Effector memory CD8-positive, alpha-beta T cell (primary cell): ENCODE data around the gene MEX3D.
A peak's percentile ranks its signal among the peaks of the same experiment; 100 is the strongest.

Source experiments
- ATAC-seq: fragments of 150-1000 bp; cut with Tn5 transposase; replicated peaks from 2 replicates; pipeline ENCODE4 v1.10.0; 2021; ENCODE audit warnings: mild to moderate bottlenecking, moderate library complexity
- DNase-seq, 3 experiments: peaks; one replicate each; pipeline ENCODE4 v3.0.0; 2021
- H3K27ac Mint-ChIP-seq, 2 donors: one replicate each; pipeline ENCODE4 v1.8.0; 2022; ENCODE audit warnings: mild to moderate bottlenecking in 2 of 2, mixed read lengths in 2 of 2, moderate library complexity in 2 of 2
- H3K27me3 Mint-ChIP-seq, 2 donors: one replicate each; pipeline ENCODE4 v1.8.0; 2022; ENCODE audit warnings: mixed read lengths in 2 of 2
- H3K36me3 Mint-ChIP-seq: one replicate; pipeline ENCODE4 v1.8.0; 2022; ENCODE audit warnings: mild to moderate bottlenecking, moderate library complexity, mixed read lengths; ENCODE audit not compliant: insufficient read depth
- H3K4me1 Mint-ChIP-seq, 2 donors: one replicate each; pipeline ENCODE4 v1.8.0; 2022; ENCODE audit warnings: low read depth in 2 of 2, mixed read lengths in 2 of 2
- H3K4me3 Mint-ChIP-seq, 2 donors: one replicate each; pipeline ENCODE4 v1.8.0; 2022; ENCODE audit warnings: mild to moderate bottlenecking in 2 of 2, mixed read lengths in 2 of 2, moderate library complexity in 2 of 2
- H3K9me3 Mint-ChIP-seq, 2 donors: one replicate each; pipeline ENCODE4 v1.8.0; 2022; ENCODE audit warnings: mixed read lengths in 2 of 2

MEX3D gene

GRCh38 chr19:1590641-1591397 lies 22.7 kb upstream of the MEX3D start:
- H3K36me3 Mint-ChIP-seq, result peaks cover 16% of the 10 kb centered on the region
- peak overlapping the region; percentile 89 to 91 for H3K4me3 Mint-ChIP-seq
- DNase-seq, result no peak
- peak overlapping the region; percentile 65 to 92 for H3K27ac Mint-ChIP-seq
- H3K27me3 Mint-ChIP-seq, result no peaks in the 10 kb centered on the region
- H3K9me3 Mint-ChIP-seq, result no peaks in the 10 kb centered on the region
- no peak for ATAC-seq
- peaks cover 9 to 17% of the 10 kb centered on the region in 2 donors for H3K4me1 Mint-ChIP-seq

DNA sequence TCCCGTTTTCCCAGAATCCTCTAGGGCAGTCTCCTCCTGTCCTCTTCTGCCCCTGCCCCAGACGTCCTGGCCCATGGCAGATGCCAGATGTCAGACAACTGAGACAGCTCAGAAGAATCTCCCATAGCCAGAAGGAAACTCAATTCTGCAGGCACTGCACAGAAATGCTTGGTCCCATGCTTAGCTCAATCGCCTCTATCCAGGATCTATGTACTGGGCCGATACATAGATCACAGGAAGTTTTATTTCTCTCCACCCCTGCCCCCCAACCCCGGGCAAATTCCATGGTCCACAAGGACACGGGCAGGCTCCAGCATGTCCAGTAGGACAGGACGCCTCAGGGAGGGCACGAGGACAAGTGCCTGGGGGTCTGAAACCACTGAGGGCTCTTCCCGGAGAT lies 19.7 kb upstream of the MEX3D start:
- H3K27ac Mint-ChIP-seq, result no peak overlapping the region
- ATAC-seq, result no peak
- peaks cover 14% of the 10 kb centered on the region for H3K36me3 Mint-ChIP-seq

DNA sequence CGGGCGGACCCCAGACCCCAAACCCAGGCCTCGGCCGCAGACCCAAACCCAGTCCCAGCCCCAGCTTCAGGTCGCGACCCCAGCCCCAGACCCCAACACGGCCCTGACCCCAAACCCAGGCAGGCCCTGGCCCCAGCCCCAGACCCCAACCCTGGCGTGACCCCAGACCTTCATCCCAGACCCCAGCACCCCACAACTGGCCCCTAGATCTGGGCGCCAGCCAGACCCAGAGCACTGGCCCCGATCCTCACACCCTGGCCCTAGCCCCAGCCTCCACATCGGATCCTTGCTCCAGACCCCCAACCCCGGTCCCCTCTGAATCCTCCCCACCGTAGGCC lies 17.1 kb upstream of the MEX3D start:
- Mint-ChIP-seq H3K27ac (peak overlapping the region; percentile 16 to 57), H3K27me3 (no peaks in the 10 kb centered on the region), H3K9me3 (no peaks in the 10 kb centered on the region), H3K36me3 (peaks cover 16% of the 10 kb centered on the region), H3K4me3 (no peak overlapping the region), H3K4me1 (peaks cover 0 to 9% of the 10 kb centered on the region in 2 donors)
- ATAC-seq (no peak), DNase-seq (no peak)

More for the DNA sequence above, 19.7 kb upstream of the MEX3D start:
- no peak for DNase-seq
- Mint-ChIP-seq H3K9me3 (no peaks in the 10 kb centered on the region), H3K4me3 (no peak overlapping the region), H3K4me1 (peaks cover 9 to 17% of the 10 kb centered on the region in 2 donors), H3K27me3 (no peaks in the 10 kb centered on the region)

GRCh38 chr19:1584500-1585242 lies 16.5 kb upstream of the MEX3D start:
- no peak overlapping the region for H3K27ac Mint-ChIP-seq
- H3K9me3 Mint-ChIP-seq, result no peaks in the 10 kb centered on the region
- H3K4me1 Mint-ChIP-seq, result peaks cover 0 to 8% of the 10 kb centered on the region in 2 donors
- no peak for ATAC-seq
- no peak for DNase-seq
- H3K36me3 Mint-ChIP-seq, result peaks cover 21% of the 10 kb centered on the region
- no peaks in the 10 kb centered on the region for H3K27me3 Mint-ChIP-seq
- no peak overlapping the region for H3K4me3 Mint-ChIP-seq

DNA sequence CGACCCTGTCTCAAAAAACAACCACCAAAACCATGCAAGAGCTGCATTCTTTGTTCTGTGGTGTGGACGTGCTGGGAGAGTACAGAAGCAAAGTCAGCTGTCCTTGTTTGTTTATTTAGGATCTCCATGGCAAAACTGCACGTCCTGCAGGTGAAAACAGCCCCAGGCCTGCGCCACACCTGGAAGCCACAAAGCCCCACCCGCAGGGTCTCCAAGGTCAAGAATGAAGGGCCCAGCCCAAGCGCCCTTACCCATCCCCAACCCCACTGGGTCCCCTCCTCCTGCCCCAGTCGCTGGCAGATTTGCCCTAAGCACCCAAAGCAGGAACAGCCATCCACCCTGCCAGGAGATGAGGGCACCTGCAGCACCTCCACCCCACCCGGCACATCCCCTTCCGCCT lies 14.1 kb upstream of the MEX3D start:
- Mint-ChIP-seq H3K4me1 (peaks cover 0 to 7% of the 10 kb centered on the region in 2 donors), H3K9me3 (no peaks in the 10 kb centered on the region), H3K36me3 (peaks cover 25% of the 10 kb centered on the region), H3K27ac (no peak overlapping the region), H3K4me3 (no peak overlapping the region), H3K27me3 (no peaks in the 10 kb centered on the region)
- no peak for ATAC-seq
- DNase-seq, result no peak

DNA sequence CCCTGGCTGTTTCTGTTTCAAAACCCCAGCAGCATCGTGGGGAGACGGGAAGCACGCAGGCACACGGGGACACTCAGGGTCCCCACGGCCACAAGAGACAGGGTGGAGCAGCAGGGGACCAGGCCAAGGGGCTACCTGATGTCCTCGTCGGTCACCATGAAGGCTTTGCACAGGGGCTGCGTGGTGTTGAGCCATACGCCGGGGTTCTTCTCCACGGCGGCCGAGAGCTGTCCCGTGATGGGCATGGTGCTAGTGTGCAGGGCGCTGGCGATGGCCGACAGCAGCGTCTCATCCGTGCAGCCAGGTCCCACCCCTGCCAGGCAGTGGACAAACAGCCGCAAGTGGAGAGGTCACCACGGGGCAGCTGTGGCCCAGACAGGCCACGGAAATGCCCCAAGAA lies 12.8 kb upstream of the MEX3D start:
- DNase-seq, result no peak
- Mint-ChIP-seq H3K9me3 (no peaks in the 10 kb centered on the region), H3K27ac (no peak overlapping the region), H3K4me3 (no peak overlapping the region), H3K36me3 (peaks cover 25% of the 10 kb centered on the region), H3K27me3 (no peaks in the 10 kb centered on the region), H3K4me1 (peaks cover 0 to 4% of the 10 kb centered on the region in 2 donors)
- no peak for ATAC-seq

GRCh38 chr19:1580382-1580781 lies 12.3 kb upstream of the MEX3D start:
- no peaks in the 10 kb centered on the region for H3K27me3 Mint-ChIP-seq
- ATAC-seq, result no peak
- H3K4me3 Mint-ChIP-seq, result no peak overlapping the region
- peaks cover 0 to 2% of the 10 kb centered on the region in 2 donors for H3K4me1 Mint-ChIP-seq
- peaks cover 25% of the 10 kb centered on the region for H3K36me3 Mint-ChIP-seq
- H3K27ac Mint-ChIP-seq, result no peak overlapping the region
- no peak for DNase-seq
- H3K9me3 Mint-ChIP-seq, result no peaks in the 10 kb centered on the region

- no peak for DNase-seq
- Mint-ChIP-seq H3K9me3 (no peaks in the 10 kb centered on the region), H3K36me3 (peaks cover 25% of the 10 kb centered on the region), H3K27me3 (no peaks in the 10 kb centered on the region), H3K4me1 (no peaks in the 10 kb centered on the region), H3K27ac (no peak overlapping the region), H3K4me3 (no peak overlapping the region)
- ATAC-seq, result no peak
These were observed 11.1 kb upstream of the MEX3D start for GRCh38 chr19:1579222-1579621.

GRCh38 chr19:1577929-1578618 lies 9.9 kb upstream of the MEX3D start:
- no peaks in the 10 kb centered on the region for H3K27me3 Mint-ChIP-seq
- no peak for DNase-seq
- no peak for ATAC-seq
- no peak overlapping the region for H3K27ac Mint-ChIP-seq
- peaks cover 22% of the 10 kb centered on the region for H3K36me3 Mint-ChIP-seq
- no peak overlapping the region for H3K4me3 Mint-ChIP-seq
- no peaks in the 10 kb centered on the region for H3K4me1 Mint-ChIP-seq
- no peaks in the 10 kb centered on the region for H3K9me3 Mint-ChIP-seq

DNA sequence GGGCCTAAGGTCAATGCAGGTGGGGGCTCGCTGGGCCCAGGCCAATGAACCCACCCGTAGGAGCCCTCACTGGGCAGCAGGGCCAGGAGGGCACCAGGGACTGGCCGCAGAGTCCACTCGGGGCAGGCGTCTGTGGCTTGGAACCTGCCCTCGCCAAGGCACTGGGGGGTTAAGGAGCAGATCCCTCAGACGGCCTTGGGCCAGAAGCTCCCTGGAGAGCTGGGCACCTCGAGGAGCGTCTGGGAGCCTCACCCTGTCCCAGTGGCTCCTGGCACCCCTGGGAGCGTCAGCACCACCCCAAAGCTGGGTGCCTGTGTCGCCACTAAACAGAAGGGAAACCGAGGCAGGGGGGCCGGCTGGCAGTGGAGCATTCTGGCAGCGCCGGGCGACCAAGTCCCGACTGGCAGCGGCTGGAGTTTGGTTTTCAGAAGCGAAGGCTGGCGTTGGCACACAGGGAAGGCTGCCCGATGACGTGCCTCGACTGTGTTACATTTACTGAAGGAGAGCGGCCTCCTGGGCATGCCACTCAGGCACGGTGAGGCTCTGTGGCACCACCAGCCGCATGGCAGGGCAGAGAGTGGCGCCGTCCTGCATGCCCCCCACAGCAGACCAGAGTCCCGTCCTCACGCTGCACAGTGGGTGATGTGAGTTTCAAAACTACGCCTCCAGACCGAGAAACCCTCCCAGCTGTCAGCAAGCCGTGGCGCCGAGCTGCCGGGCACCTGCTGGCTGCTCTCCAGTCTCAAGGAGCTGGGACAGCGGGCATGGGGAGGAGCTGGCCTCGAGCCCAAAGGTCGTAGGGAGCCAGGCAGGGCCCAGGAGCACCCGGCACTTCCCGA lies 9.2 kb upstream of the MEX3D start:
- Mint-ChIP-seq H3K4me3 (no peak overlapping the region), H3K27me3 (no peaks in the 10 kb centered on the region), H3K27ac (no peak overlapping the region), H3K36me3 (peaks cover 18% of the 10 kb centered on the region), H3K9me3 (no peaks in the 10 kb centered on the region), H3K4me1 (no peaks in the 10 kb centered on the region)
- DNase-seq (no peak), ATAC-seq (no peak)

GRCh38 chr19:1576242-1577089 lies 8.3 kb upstream of the MEX3D start:
- H3K9me3 Mint-ChIP-seq, result no peaks in the 10 kb centered on the region
- H3K36me3 Mint-ChIP-seq, result peaks cover 18% of the 10 kb centered on the region
- DNase-seq (no peak), ATAC-seq (no peak)
- no peak overlapping the region for H3K27ac Mint-ChIP-seq
- no peaks in the 10 kb centered on the region for H3K27me3 Mint-ChIP-seq
- no peak overlapping the region for H3K4me3 Mint-ChIP-seq
- H3K4me1 Mint-ChIP-seq, result no peaks in the 10 kb centered on the region

GRCh38 chr19:1575323-1576241 lies 7.5 kb upstream of the MEX3D start:
- H3K4me1 Mint-ChIP-seq, result no peaks in the 10 kb centered on the region
- no peaks in the 10 kb centered on the region for H3K9me3 Mint-ChIP-seq
- peaks cover 1 to 3% of the 10 kb centered on the region in 2 donors for H3K27me3 Mint-ChIP-seq
- DNase-seq (no peak), ATAC-seq (no peak)
- H3K4me3 Mint-ChIP-seq, result no peak overlapping the region
- H3K27ac Mint-ChIP-seq, result no peak overlapping the region
- peaks cover 12% of the 10 kb centered on the region for H3K36me3 Mint-ChIP-seq
